NCI-H460 (cell line): ENCODE measurements around the gene LHFPL6. TPM values are rescaled to one million over a fixed set of nuclear protein-coding genes. Genes with fewer than 3 reads are reported as not detected.

Experiments
- DNase-seq: peaks from one replicate; pipeline ENCODE4 v3.0.0-alpha.2; 2016; ENCODE audit warnings: low read depth; ENCODE audit errors: extremely low read depth
- total RNA-seq: library from RNA; depleted of rRNA; stranded (reverse); fragments of >200 nt; shearing (Covaris generic); gene quantifications from 2 replicates; pipeline ENCODE4 v1.2.3, GENCODE V29; 2014

The LHFPL6 gene
- total RNA-seq, 1 experiment from 2014 or later = 19.4 TPM

- DNase-seq = no peak
These were observed 81.3 kb downstream of the LHFPL6 start for GRCh38 chr13:39521701-39522100.

GRCh38 chr13:39516096-39516495, 86.9 kb downstream of the LHFPL6 start:
- DNase-seq = peak; percentile 24

- no peak for DNase-seq
These were observed 87.7 kb downstream of the LHFPL6 start for GRCh38 chr13:39515224-39515714.

GRCh38 chr13:39512687-39513086, 90.3 kb downstream of the LHFPL6 start:
- no peak for DNase-seq

GRCh38 chr13:39510316-39510695, 92.7 kb downstream of the LHFPL6 start:
- no peak for DNase-seq

GRCh38 chr13:39509616-39510315, 93.2 kb downstream of the LHFPL6 start:
- no peak for DNase-seq

- DNase-seq = peak; percentile 25
These were observed 96.2 kb downstream of the LHFPL6 start for GRCh38 chr13:39506559-39507390.

GRCh38 chr13:39505151-39505550, 97.8 kb downstream of the LHFPL6 start:
- DNase-seq = no peak

- DNase-seq = no peak
These were observed 99.9 kb downstream of the LHFPL6 start for GRCh38 chr13:39503048-39503447.

GRCh38 chr13:39501702-39502324, 101.2 kb downstream of the LHFPL6 start:
- DNase-seq = no peak

GRCh38 chr13:39499604-39500003, 103.4 kb downstream of the LHFPL6 start:
- DNase-seq = no peak

- no peak for DNase-seq
These were observed 104.4 kb downstream of the LHFPL6 start for GRCh38 chr13:39498471-39499114.

GRCh38 chr13:39496506-39496905, 106.5 kb downstream of the LHFPL6 start:
- no peak for DNase-seq

GRCh38 chr13:39494633-39495032, 108.4 kb downstream of the LHFPL6 start:
- DNase-seq = no peak

GRCh38 chr13:39494006-39494405, 109.0 kb downstream of the LHFPL6 start:
- DNase-seq = no peak

GRCh38 chr13:39490136-39490535, 112.9 kb downstream of the LHFPL6 start:
- no peak for DNase-seq

GRCh38 chr13:39486758-39487157, 116.2 kb downstream of the LHFPL6 start:
- DNase-seq = no peak

- DNase-seq = no peak
These were observed 117.7 kb downstream of the LHFPL6 start for GRCh38 chr13:39485314-39485700.

- DNase-seq = no peak
These were observed 118.3 kb downstream of the LHFPL6 start for GRCh38 chr13:39484506-39485313.

- no peak for DNase-seq
These were observed 119.7 kb downstream of the LHFPL6 start for GRCh38 chr13:39483326-39483725.
